MM.1S (cell line): ENCODE results near the gene SH3PXD2B.

Experiments
- EZH2 ChIP-seq: fragments of 300-600 bp; sonication (generic); optimal IDR thresholded peaks from 2 replicates; pipeline ENCODE3; 2017; ENCODE audit warnings: low read depth, mild to moderate bottlenecking, antibody characterized with exemption, low read length, mixed read lengths
- TF ChIP-seq, protein P1 (sequence below): fragments of 300-600 bp; sonication (generic); IDR thresholded peaks from 2 replicates; pipeline ENCODE4 v1.5.1; 2016; ENCODE audit warnings: antibody characterized with exemption, low read length, mixed read lengths

DNA sequence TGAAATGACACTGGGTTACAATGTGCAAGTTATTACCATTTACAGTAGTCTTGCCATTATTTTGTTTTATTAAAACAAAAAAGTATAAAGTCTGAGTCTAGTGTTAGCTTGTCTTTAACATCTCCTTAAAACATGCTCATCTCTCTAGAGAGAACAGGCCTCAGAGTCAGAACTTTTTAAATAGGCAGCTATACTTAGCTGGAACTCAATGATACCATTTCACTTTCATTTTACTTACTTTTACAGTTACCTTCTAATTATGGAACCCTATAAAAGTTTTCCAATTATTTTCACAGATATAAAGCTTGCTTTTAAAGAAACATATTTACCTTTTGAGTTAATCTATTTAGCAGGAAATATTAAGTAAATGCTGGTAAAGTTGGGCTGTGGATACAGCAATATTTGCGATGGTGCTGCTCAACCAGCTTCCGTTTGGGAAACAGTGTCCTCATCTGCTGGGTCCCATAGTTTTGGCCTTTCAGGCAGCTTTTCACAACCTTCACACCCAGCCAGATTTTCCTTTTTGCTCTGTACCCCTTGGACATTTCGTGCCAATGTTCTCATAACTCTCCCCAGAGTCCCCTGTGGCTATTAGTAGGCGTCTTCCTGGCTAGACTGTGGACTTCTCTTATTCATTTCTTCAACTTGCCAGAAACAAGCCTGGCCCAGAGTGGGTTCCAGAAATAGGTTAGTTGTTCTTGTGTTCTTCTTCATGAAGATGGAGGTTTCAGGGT lies 134.4 kb downstream of the SH3PXD2B start:
- TF ChIP-seq, protein P1, sequence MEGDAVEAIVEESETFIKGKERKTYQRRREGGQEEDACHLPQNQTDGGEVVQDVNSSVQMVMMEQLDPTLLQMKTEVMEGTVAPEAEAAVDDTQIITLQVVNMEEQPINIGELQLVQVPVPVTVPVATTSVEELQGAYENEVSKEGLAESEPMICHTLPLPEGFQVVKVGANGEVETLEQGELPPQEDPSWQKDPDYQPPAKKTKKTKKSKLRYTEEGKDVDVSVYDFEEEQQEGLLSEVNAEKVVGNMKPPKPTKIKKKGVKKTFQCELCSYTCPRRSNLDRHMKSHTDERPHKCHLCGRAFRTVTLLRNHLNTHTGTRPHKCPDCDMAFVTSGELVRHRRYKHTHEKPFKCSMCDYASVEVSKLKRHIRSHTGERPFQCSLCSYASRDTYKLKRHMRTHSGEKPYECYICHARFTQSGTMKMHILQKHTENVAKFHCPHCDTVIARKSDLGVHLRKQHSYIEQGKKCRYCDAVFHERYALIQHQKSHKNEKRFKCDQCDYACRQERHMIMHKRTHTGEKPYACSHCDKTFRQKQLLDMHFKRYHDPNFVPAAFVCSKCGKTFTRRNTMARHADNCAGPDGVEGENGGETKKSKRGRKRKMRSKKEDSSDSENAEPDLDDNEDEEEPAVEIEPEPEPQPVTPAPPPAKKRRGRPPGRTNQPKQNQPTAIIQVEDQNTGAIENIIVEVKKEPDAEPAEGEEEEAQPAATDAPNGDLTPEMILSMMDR, result no peak
- no peak for TF ChIP-seq EZH2
